HG02852 (cell line): Measurements from ENCODE around the gene GRAMD1B.

Experiments used
- ATAC-seq: cut with Tn5 transposase; IDR thresholded peaks from one replicate; pipeline ENCODE4 v1.9.1; 2021; ENCODE audit warnings: mild to moderate bottlenecking, moderate library complexity; ENCODE audit not compliant: unreplicated experiment

GRAMD1B gene

GRCh38 chr11:123473941-123474677 lies 44.0 kb downstream of the GRAMD1B start:
- no peak for ATAC-seq

GRCh38 chr11:123474994-123475393 lies 44.9 kb downstream of the GRAMD1B start:
- ATAC-seq: no peak

GRCh38 chr11:123475469-123475868 lies 45.4 kb downstream of the GRAMD1B start:
- ATAC-seq: no peak

- no peak for ATAC-seq
These were observed 47.3 kb downstream of the GRAMD1B start for GRCh38 chr11:123477205-123477907.

- no peak for ATAC-seq
These were observed 48.4 kb downstream of the GRAMD1B start for GRCh38 chr11:123478352-123478987.

GRCh38 chr11:123479048-123479837 lies 49.2 kb downstream of the GRAMD1B start:
- ATAC-seq: peak; percentile 53

- peak; percentile 41 for ATAC-seq
These were observed 50.3 kb downstream of the GRAMD1B start for GRCh38 chr11:123480290-123480815.

- no peak for ATAC-seq
These were observed 50.8 kb downstream of the GRAMD1B start for GRCh38 chr11:123480882-123481281.

- no peak for ATAC-seq
These were observed 51.6 kb downstream of the GRAMD1B start for GRCh38 chr11:123481640-123482039.

GRCh38 chr11:123482218-123482617 lies 52.1 kb downstream of the GRAMD1B start:
- ATAC-seq: no peak

- no peak for ATAC-seq
These were observed 53.0 kb downstream of the GRAMD1B start for GRCh38 chr11:123483058-123483457.

GRCh38 chr11:123483466-123483865 lies 53.4 kb downstream of the GRAMD1B start:
- no peak for ATAC-seq

GRCh38 chr11:123484448-123484847 lies 54.4 kb downstream of the GRAMD1B start:
- ATAC-seq: peak; percentile 42

GRCh38 chr11:123487157-123487744 lies 57.2 kb downstream of the GRAMD1B start:
- no peak for ATAC-seq

GRCh38 chr11:123490527-123490926 lies 60.5 kb downstream of the GRAMD1B start:
- no peak for ATAC-seq

GRCh38 chr11:123491241-123491640 lies 61.2 kb downstream of the GRAMD1B start:
- ATAC-seq: no peak

- ATAC-seq: no peak
These were observed 63.4 kb downstream of the GRAMD1B start for GRCh38 chr11:123493349-123494063.

GRCh38 chr11:123494195-123495050 lies 64.4 kb downstream of the GRAMD1B start:
- ATAC-seq: no peak

GRCh38 chr11:123504401-123504800 lies 74.3 kb downstream of the GRAMD1B start:
- no peak for ATAC-seq
